Peyer's patch (tissue), 4 donors: Measurements from ENCODE around the gene PLXNA4.

Experiments
- CTCF ChIP-seq, 6 experiments: fragments of 450-650 bp in 4 of 6; fragments of 200-600 bp in 2 of 6; sonication (generic) in 1 of 6; IDR thresholded peaks; one replicate each; pipeline ENCODE4 v1.5.1; 2017 to 2019; ENCODE audit warnings: antibody characterized with exemption in 6 of 6, mild to moderate bottlenecking in 3 of 6, moderate library complexity in 1 of 6
- POLR2A ChIP-seq, 2 donors: fragments of 450-650 bp; IDR thresholded peaks; one replicate each; pipeline ENCODE4 v1.5.1; 2017; ENCODE audit warnings: antibody characterized with exemption in 2 of 2, mild to moderate bottlenecking in 2 of 2, moderate library complexity in 2 of 2

- TF ChIP-seq CTCF (IDR thresholded peaks at IDR 0.05), result no peak
- no peak for TF ChIP-seq POLR2A (IDR thresholded peaks at IDR 0.05)
Observed at GRCh38 chr7:132618956-132619305, 42.7 kb upstream of the PLXNA4 start.
